Measurements from ENCODE around the gene PCYT1B. TPM values are rescaled to one million over a fixed set of nuclear protein-coding genes. Genes with fewer than 3 reads are reported as not detected.

The PCYT1B gene
- total RNA-seq, 1 donor from 2014 or later, result 21.3 TPM

DNA sequence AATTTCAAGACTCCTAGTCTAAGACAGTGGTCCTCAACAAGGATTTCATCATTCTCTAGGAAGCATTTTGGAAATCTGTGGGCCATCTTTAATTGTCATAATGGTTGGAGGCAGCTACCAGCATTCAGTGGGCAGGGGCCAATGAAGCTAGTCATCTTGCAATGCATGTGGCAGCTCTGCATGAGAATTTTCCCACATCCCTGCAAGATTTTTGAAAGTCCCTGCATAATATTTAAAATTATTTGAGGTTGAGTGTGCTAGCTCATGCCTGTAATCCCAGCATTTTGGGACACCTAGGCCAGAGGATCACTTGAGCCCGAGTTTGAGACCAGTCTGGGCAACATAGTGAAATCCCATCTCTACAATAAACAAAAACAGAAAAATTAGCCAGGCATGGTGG, 44.0 kb downstream of the PCYT1B start:
- Mint-ChIP-seq H3K36me3 (peaks cover 3% of the 10 kb centered on the region), H3K4me1 (ENCODE audit: unreplicated experiment) (peaks cover 12% of the 10 kb centered on the region)

DNA sequence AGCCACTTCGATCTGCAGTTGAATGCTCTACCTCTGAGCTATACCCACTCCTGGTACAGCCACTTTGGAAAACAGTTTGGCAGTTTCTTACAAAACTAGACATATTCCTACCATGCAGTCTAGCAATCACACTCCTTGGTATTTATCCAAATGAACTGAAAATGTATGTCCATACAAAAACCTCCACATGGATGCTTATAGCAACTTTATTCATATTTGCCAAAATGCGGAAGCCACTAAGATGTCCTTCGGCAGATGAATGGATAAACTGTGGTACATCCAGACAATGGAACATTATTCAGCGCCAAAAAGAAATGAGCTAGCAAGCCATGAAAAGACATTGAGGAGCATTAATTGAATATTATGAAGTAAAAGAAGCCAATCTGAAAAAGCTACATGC, 45.3 kb downstream of the PCYT1B start:
- no peaks in the 10 kb centered on the region for H3K9me3 Mint-ChIP-seq
- H3K27me3 Mint-ChIP-seq, result no peaks in the 10 kb centered on the region
- no peak for DNase-seq (ENCODE audit: extremely low spot score, unreplicated experiment)
- TF ChIP-seq, protein P1, sequence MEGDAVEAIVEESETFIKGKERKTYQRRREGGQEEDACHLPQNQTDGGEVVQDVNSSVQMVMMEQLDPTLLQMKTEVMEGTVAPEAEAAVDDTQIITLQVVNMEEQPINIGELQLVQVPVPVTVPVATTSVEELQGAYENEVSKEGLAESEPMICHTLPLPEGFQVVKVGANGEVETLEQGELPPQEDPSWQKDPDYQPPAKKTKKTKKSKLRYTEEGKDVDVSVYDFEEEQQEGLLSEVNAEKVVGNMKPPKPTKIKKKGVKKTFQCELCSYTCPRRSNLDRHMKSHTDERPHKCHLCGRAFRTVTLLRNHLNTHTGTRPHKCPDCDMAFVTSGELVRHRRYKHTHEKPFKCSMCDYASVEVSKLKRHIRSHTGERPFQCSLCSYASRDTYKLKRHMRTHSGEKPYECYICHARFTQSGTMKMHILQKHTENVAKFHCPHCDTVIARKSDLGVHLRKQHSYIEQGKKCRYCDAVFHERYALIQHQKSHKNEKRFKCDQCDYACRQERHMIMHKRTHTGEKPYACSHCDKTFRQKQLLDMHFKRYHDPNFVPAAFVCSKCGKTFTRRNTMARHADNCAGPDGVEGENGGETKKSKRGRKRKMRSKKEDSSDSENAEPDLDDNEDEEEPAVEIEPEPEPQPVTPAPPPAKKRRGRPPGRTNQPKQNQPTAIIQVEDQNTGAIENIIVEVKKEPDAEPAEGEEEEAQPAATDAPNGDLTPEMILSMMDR (conservative IDR thresholded peaks at IDR 0.05), result no peak
- H3K27ac Mint-ChIP-seq, result no peak overlapping the region
- peaks cover under 1% of the 10 kb centered on the region for H3K4me1 Mint-ChIP-seq (ENCODE audit: unreplicated experiment)
- peaks cover 3% of the 10 kb centered on the region for H3K36me3 Mint-ChIP-seq
- H3K4me3 Mint-ChIP-seq, result no peak overlapping the region

More for the DNA sequence above, 44.0 kb downstream of the PCYT1B start:
- Mint-ChIP-seq H3K9me3 (no peaks in the 10 kb centered on the region), H3K27ac (no peak overlapping the region), H3K4me3 (no peak overlapping the region), H3K27me3 (no peaks in the 10 kb centered on the region)
- DNase-seq (ENCODE audit: extremely low spot score, unreplicated experiment), result no peak
- TF ChIP-seq, protein P1 (conservative IDR thresholded peaks at IDR 0.05), result no peak

DNA sequence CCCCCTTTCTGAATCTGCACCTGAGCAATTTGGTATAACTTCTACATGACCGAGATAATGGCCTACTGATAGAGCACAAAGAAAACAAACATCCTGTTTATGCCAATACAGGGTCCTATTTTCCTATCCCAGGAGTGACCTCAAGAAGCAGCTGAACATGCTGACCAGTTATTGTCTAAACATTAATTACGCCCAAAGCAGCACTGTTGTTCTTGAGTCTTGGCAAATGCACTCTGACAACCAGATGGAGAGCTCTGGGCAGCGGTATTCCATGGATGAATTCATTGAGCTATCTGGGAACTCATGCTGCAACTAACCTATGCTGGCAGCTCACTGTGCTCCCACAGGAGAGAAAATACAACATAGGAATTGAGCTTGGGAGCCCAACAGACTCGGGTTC, 52.6 kb downstream of the PCYT1B start:
- Mint-ChIP-seq H3K9me3 (no peaks in the 10 kb centered on the region), H3K4me3 (no peak overlapping the region), H3K27ac (no peak overlapping the region), H3K4me1 (ENCODE audit: unreplicated experiment) (no peaks in the 10 kb centered on the region), H3K36me3 (no peaks in the 10 kb centered on the region), H3K27me3 (no peaks in the 10 kb centered on the region)
- TF ChIP-seq, protein P1 (conservative IDR thresholded peaks at IDR 0.05), result no peak
- no peak for DNase-seq (ENCODE audit: extremely low spot score, unreplicated experiment)

DNA sequence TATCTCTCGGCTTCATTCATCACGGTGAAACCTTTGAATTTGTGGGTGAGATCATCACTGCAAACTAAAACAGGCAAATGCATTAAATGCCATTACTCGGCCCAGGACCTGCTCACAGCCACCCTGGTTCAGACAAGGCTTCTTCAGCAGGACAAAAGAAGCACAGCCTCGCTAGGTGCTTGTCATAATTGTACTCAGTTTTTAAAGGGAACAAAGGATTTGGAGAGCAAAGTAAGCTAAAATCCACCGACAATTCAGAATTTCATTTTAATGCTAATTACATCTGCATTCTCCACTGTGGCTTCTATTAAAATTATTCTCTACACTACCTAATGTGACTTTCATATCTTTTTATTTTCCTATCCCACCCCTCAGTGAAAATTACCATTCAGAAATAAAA, 57.0 kb downstream of the PCYT1B start:
- H3K27ac Mint-ChIP-seq, result no peak overlapping the region
- H3K27me3 Mint-ChIP-seq, result no peaks in the 10 kb centered on the region
- peaks cover 3% of the 10 kb centered on the region for H3K36me3 Mint-ChIP-seq
- TF ChIP-seq, protein P1 (conservative IDR thresholded peaks at IDR 0.05), result no peak
- H3K4me1 Mint-ChIP-seq (ENCODE audit: unreplicated experiment), result no peaks in the 10 kb centered on the region
- no peak overlapping the region for H3K4me3 Mint-ChIP-seq
- no peak for DNase-seq (ENCODE audit: extremely low spot score, unreplicated experiment)
- no peaks in the 10 kb centered on the region for H3K9me3 Mint-ChIP-seq

DNA sequence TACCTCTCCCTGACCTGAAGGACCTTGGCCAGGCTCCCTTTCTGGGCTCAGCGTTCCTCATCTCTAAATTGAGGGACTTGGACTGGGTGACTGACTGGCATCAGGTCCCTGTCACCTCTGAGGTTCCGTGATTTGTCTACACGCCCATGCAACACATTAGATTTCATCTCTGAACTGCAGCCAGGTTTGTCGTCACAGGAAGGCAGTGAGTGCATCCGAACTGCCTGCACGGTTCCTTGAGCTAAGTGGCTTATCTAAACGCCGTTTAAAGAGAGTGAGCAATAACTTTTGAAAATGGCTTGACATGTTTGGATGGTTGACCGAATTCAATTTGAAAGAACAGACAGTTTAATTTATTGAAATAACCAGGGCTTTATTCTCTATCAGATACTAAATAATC, 70.1 kb downstream of the PCYT1B start:
- Mint-ChIP-seq H3K36me3 (peaks cover 6% of the 10 kb centered on the region), H3K4me1 (ENCODE audit: unreplicated experiment) (no peaks in the 10 kb centered on the region), H3K9me3 (no peaks in the 10 kb centered on the region), H3K27ac (no peak overlapping the region), H3K27me3 (no peaks in the 10 kb centered on the region), H3K4me3 (no peak overlapping the region)
- TF ChIP-seq, protein P1 (conservative IDR thresholded peaks at IDR 0.05), result no peak
- no peak for DNase-seq (ENCODE audit: extremely low spot score, unreplicated experiment)

DNA sequence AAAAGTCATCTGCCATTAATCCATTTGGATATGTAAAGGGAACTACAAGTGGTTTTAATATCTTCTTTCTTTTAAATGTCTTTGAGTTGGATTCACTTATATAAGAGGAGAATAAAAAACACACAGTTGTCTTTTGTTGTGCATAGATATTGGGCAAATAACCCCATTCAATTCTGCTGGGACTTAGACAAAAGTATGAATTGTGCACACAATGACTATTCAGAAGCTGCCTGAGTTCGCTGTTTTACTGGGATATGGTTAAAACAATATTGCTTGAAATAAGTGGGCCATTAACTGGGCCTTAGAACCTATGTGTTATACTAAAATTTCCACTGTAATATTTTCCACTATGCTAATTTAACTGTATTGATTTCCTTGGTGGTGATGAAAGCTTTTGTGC, 71.7 kb downstream of the PCYT1B start:
- DNase-seq (ENCODE audit: extremely low spot score, unreplicated experiment), result no peak
- Mint-ChIP-seq H3K27me3 (no peaks in the 10 kb centered on the region), H3K36me3 (no peaks in the 10 kb centered on the region), H3K9me3 (no peaks in the 10 kb centered on the region), H3K4me3 (no peak overlapping the region), H3K4me1 (ENCODE audit: unreplicated experiment) (no peaks in the 10 kb centered on the region), H3K27ac (no peak overlapping the region)
- TF ChIP-seq, protein P1 (conservative IDR thresholded peaks at IDR 0.05), result no peak
